GM23338 (cell line): ENCODE results near the gene SORCS2. TPM values are rescaled to one million over a fixed set of nuclear protein-coding genes. Genes with fewer than 3 reads are reported as not detected.

Experiments
- ATAC-seq: fragments of 200-7000 bp; cut with Tn5 transposase; 3 replicates; pipeline ENCODE4 v1.9.1; 2020
- DNase-seq: peaks from one replicate; pipeline ENCODE4 v3.0.0-alpha.2; 2015; ENCODE audit warnings: low spot score
- H2AFZ ChIP-seq: fragments of 200-600 bp; sonication (generic); 2 replicates; pipeline ENCODE4 v1.8.0; 2016; ENCODE audit warnings: antibody characterized with exemption, mild to moderate bottlenecking, moderate library complexity
- H3F3A ChIP-seq: fragments of 200-600 bp; sonication (generic); replicated peaks from 2 replicates; pipeline ENCODE4 v1.8.0; 2017; ENCODE audit warnings: antibody characterized with exemption, mixed run types, low read depth
- H3K27ac ChIP-seq: fragments of 200-600 bp; sonication (generic); 2 replicates; pipeline ENCODE4 v1.6.1; 2016; ENCODE audit warnings: low read depth
- H3K27me3 ChIP-seq: fragments of 200-600 bp; sonication (generic); 2 replicates; pipeline ENCODE4 v1.8.0; 2016; ENCODE audit warnings: mild to moderate bottlenecking, mixed run types, moderate library complexity; ENCODE audit not compliant: insufficient read depth
- H3K36me3 ChIP-seq: fragments of 200-600 bp; sonication (generic); 2 replicates; pipeline ENCODE4 v1.8.0; 2016; ENCODE audit warnings: mild to moderate bottlenecking; ENCODE audit not compliant: insufficient read depth
- H3K4me1 ChIP-seq: fragments of 200-600 bp; sonication (generic); 2 replicates; pipeline ENCODE4 v1.8.0; 2016; ENCODE audit warnings: mild to moderate bottlenecking, moderate library complexity; ENCODE audit not compliant: insufficient read depth
- H3K4me2 ChIP-seq: fragments of 200-600 bp; sonication (generic); 2 replicates; pipeline ENCODE4 v1.7.1; 2017; ENCODE audit warnings: mixed run types
- H3K4me3 ChIP-seq: fragments of 200-600 bp; sonication (generic); 2 replicates; pipeline ENCODE4 v1.6.1; 2016; ENCODE audit warnings: mixed run types
- H3K79me2 ChIP-seq: fragments of 200-600 bp; sonication (generic); replicated peaks from 2 replicates; pipeline ENCODE4 v1.8.0; 2017; ENCODE audit warnings: mild to moderate bottlenecking; ENCODE audit not compliant: insufficient read depth
- H3K9me2 ChIP-seq: fragments of 200-600 bp; sonication (generic); 2 replicates; pipeline ENCODE4 v1.8.0; 2017; ENCODE audit not compliant: insufficient read depth
- H4K20me1 ChIP-seq: fragments of 200-600 bp; sonication (generic); replicated peaks from 2 replicates; pipeline ENCODE4 v1.8.0; 2017; ENCODE audit warnings: mild to moderate bottlenecking; ENCODE audit not compliant: insufficient read depth
- H3K27ac Mint-ChIP-seq: 2 replicates; pipeline ENCODE4 v1.8.0; 2020; ENCODE audit warnings: inconsistent platforms, mild to moderate bottlenecking, moderate library complexity, mixed read lengths
- H3K27me3 Mint-ChIP-seq: 3 replicates; pipeline ENCODE4 v1.8.0; 2022; ENCODE audit warnings: low read depth, mild to moderate bottlenecking, moderate library complexity, mixed read lengths, inconsistent platforms; ENCODE audit not compliant: insufficient read depth, poor library complexity
- H3K36me3 Mint-ChIP-seq: 3 replicates; pipeline ENCODE4 v1.8.0; 2021; ENCODE audit warnings: low read depth, mild to moderate bottlenecking, inconsistent platforms, moderate library complexity, mixed read lengths
- H3K4me1 Mint-ChIP-seq: 3 replicates; pipeline ENCODE4 v1.8.0; 2020; ENCODE audit warnings: mild to moderate bottlenecking, inconsistent platforms, mixed read lengths
- H3K4me3 Mint-ChIP-seq: 3 replicates; pipeline ENCODE4 v1.8.0; 2021; ENCODE audit warnings: moderate library complexity, mild to moderate bottlenecking, inconsistent platforms, mixed read lengths
- H3K9me3 Mint-ChIP-seq: 3 replicates; pipeline ENCODE4 v1.8.0; 2020; ENCODE audit warnings: moderate library complexity, mild to moderate bottlenecking, inconsistent platforms, mixed read lengths
- CREB1 ChIP-seq: fragments of 250-450 bp; sonication (Bioruptor Pico); IDR thresholded peaks from 2 replicates; pipeline ENCODE4 v1.5.0; 2020; ENCODE audit warnings: low read depth, mild to moderate bottlenecking, moderate library complexity
- EZH2 ChIP-seq: fragments of 200-600 bp; sonication (generic); IDR thresholded peaks from one replicate; pipeline ENCODE4 v1.8.0; 2017; ENCODE audit warnings: antibody characterized with exemption, mild to moderate bottlenecking, low read depth; ENCODE audit not compliant: unreplicated experiment
- EZH2phosphoT487 ChIP-seq: fragments of 200-600 bp; sonication (generic); IDR thresholded peaks from one replicate; pipeline ENCODE4 v1.8.1; 2018; ENCODE audit warnings: antibody characterized with exemption; ENCODE audit not compliant: unreplicated experiment
- JUNB ChIP-seq: IDR thresholded peaks from one replicate; pipeline ENCODE4 v1.6.1; 2016; ENCODE audit warnings: antibody characterized with exemption; ENCODE audit not compliant: unreplicated experiment
- NANOG ChIP-seq: IDR thresholded peaks from 2 replicates; pipeline ENCODE4 v1.6.1; 2016; ENCODE audit warnings: antibody characterized with exemption, borderline replicate concordance
- POLR2AphosphoS5 ChIP-seq: IDR thresholded peaks from 2 replicates; pipeline ENCODE4 v1.6.1; 2016; ENCODE audit warnings: antibody characterized with exemption, low read depth
- STAT1 ChIP-seq: IDR thresholded peaks from one replicate; pipeline ENCODE4 v1.6.1; 2016; ENCODE audit warnings: antibody characterized with exemption; ENCODE audit not compliant: unreplicated experiment
- ZNF114 ChIP-seq: fragments of 250-450 bp; sonication (Bioruptor Pico); IDR thresholded peaks from 2 replicates; pipeline ENCODE4 v1.5.0; 2020; ENCODE audit warnings: mild to moderate bottlenecking, moderate library complexity
- ZNF331 ChIP-seq: fragments of 250-450 bp; sonication (Bioruptor Pico); IDR thresholded peaks from 2 replicates; pipeline ENCODE4 v1.5.0; 2020; ENCODE audit warnings: low read depth, mild to moderate bottlenecking, moderate library complexity
- ZNF462 ChIP-seq: fragments of 250-450 bp; sonication (Bioruptor Pico); IDR thresholded peaks from 2 replicates; pipeline ENCODE4 v1.5.0; 2020; ENCODE audit warnings: mild to moderate bottlenecking, moderate library complexity
- polyA plus RNA-seq: library from polyadenylated mRNA; unstranded; fragments of >200 nt; fragmentation: Nextera tagmentation; extraction: Ambion mirVana; gene quantifications from 2 replicates; pipeline ENCODE4 v1.2.1, GENCODE V29; 2016
- total RNA-seq: library from RNA; depleted of rRNA; stranded (reverse); fragments of >200 nt; shearing (Covaris generic); gene quantifications from 2 replicates; pipeline ENCODE4 v1.2.3, GENCODE V29; 2014
- TF ChIP-seq, protein P1 (sequence below), 2 experiments: fragments of 200-600 bp in 1 of 2; sonication (generic) in 1 of 2; conservative IDR thresholded peaks; 2 replicates each; pipeline versions ENCODE4 v1.5.1 to v1.6.1; 2016 to 2017; ENCODE audit warnings: antibody characterized with exemption in 2 of 2, low read depth in 2 of 2, mild to moderate bottlenecking in 2 of 2, moderate library complexity in 1 of 2
- TF ChIP-seq, protein P2 (sequence below): IDR thresholded peaks from one replicate; pipeline ENCODE4 v1.6.1; 2018; ENCODE audit warnings: antibody characterized with exemption; ENCODE audit not compliant: unreplicated experiment
- TF ChIP-seq, protein P3 (sequence below): IDR thresholded peaks from 2 replicates; pipeline ENCODE4 v1.6.1; 2016; ENCODE audit warnings: antibody characterized with exemption

SORCS2 gene
- total and polyA plus RNA-seq, 2 experiments from 2014 or later = 0.47 to 2.4 TPM

- no peaks in the 10 kb centered on the region for H4K20me1 ChIP-seq
- no peaks in the 10 kb centered on the region for H3K9me2 ChIP-seq
- peaks cover 16% of the 10 kb centered on the region for H3K27me3 Mint-ChIP-seq
- H3K4me1 Mint-ChIP-seq = no peaks in the 10 kb centered on the region
- no peaks in the 10 kb centered on the region for H3K27me3 ChIP-seq
- TF ChIP-seq CREB1 = no peak
- no peak for TF ChIP-seq ZNF331
- no peak for TF ChIP-seq NANOG
- no peak for TF ChIP-seq JUNB
- TF ChIP-seq, protein P1, sequence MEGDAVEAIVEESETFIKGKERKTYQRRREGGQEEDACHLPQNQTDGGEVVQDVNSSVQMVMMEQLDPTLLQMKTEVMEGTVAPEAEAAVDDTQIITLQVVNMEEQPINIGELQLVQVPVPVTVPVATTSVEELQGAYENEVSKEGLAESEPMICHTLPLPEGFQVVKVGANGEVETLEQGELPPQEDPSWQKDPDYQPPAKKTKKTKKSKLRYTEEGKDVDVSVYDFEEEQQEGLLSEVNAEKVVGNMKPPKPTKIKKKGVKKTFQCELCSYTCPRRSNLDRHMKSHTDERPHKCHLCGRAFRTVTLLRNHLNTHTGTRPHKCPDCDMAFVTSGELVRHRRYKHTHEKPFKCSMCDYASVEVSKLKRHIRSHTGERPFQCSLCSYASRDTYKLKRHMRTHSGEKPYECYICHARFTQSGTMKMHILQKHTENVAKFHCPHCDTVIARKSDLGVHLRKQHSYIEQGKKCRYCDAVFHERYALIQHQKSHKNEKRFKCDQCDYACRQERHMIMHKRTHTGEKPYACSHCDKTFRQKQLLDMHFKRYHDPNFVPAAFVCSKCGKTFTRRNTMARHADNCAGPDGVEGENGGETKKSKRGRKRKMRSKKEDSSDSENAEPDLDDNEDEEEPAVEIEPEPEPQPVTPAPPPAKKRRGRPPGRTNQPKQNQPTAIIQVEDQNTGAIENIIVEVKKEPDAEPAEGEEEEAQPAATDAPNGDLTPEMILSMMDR (conservative IDR thresholded peaks at IDR 0.05; ENCODE audit: low read depth in 2 of 2) = no peak
- TF ChIP-seq, protein P2, sequence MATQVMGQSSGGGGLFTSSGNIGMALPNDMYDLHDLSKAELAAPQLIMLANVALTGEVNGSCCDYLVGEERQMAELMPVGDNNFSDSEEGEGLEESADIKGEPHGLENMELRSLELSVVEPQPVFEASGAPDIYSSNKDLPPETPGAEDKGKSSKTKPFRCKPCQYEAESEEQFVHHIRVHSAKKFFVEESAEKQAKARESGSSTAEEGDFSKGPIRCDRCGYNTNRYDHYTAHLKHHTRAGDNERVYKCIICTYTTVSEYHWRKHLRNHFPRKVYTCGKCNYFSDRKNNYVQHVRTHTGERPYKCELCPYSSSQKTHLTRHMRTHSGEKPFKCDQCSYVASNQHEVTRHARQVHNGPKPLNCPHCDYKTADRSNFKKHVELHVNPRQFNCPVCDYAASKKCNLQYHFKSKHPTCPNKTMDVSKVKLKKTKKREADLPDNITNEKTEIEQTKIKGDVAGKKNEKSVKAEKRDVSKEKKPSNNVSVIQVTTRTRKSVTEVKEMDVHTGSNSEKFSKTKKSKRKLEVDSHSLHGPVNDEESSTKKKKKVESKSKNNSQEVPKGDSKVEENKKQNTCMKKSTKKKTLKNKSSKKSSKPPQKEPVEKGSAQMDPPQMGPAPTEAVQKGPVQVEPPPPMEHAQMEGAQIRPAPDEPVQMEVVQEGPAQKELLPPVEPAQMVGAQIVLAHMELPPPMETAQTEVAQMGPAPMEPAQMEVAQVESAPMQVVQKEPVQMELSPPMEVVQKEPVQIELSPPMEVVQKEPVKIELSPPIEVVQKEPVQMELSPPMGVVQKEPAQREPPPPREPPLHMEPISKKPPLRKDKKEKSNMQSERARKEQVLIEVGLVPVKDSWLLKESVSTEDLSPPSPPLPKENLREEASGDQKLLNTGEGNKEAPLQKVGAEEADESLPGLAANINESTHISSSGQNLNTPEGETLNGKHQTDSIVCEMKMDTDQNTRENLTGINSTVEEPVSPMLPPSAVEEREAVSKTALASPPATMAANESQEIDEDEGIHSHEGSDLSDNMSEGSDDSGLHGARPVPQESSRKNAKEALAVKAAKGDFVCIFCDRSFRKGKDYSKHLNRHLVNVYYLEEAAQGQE = no peak
- TF ChIP-seq STAT1 = no peak
- no peak for TF ChIP-seq ZNF462 (CRISPR knock-in tag)
- no peak for TF ChIP-seq POLR2AphosphoS5
- TF ChIP-seq, protein P3, sequence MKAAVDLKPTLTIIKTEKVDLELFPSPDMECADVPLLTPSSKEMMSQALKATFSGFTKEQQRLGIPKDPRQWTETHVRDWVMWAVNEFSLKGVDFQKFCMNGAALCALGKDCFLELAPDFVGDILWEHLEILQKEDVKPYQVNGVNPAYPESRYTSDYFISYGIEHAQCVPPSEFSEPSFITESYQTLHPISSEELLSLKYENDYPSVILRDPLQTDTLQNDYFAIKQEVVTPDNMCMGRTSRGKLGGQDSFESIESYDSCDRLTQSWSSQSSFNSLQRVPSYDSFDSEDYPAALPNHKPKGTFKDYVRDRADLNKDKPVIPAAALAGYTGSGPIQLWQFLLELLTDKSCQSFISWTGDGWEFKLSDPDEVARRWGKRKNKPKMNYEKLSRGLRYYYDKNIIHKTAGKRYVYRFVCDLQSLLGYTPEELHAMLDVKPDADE = no peak
- TF ChIP-seq EZH2phosphoT487 = no peak
- no peak for TF ChIP-seq EZH2
- no peak for TF ChIP-seq ZNF114
- ATAC-seq (no peak), DNase-seq (no peak)
- no peaks in the 10 kb centered on the region for H3K9me3 Mint-ChIP-seq
- no peak overlapping the region for H3K27ac ChIP-seq
- no peaks in the 10 kb centered on the region for H3F3A ChIP-seq
- H3K79me2 ChIP-seq = no peaks in the 10 kb centered on the region
- H3K36me3 Mint-ChIP-seq = no peaks in the 10 kb centered on the region; the same call in 2 of the 3 replicates
- H3K36me3 ChIP-seq = no peaks in the 10 kb centered on the region
- H3K27ac Mint-ChIP-seq = peak overlapping the region; percentile 49; the same call in 1 of the 2 replicates
- H2AFZ ChIP-seq = no peak overlapping the region
- H3K4me3 ChIP-seq = no peak overlapping the region
- H3K4me1 ChIP-seq = no peaks in the 10 kb centered on the region
- no peak overlapping the region for H3K4me2 ChIP-seq
- no peak overlapping the region for H3K4me3 Mint-ChIP-seq
Measured at GRCh38 chr4:7478665-7479064, 286.3 kb downstream of the SORCS2 start.
